ENCODE measurements around the gene ZNF735.
"Not testable (repeated sequence)": the region's sequence is repeated elsewhere in the genome, so short reads cannot be mapped to it uniquely, and the experiment has no call there.

The ZNF735 gene

DNA sequence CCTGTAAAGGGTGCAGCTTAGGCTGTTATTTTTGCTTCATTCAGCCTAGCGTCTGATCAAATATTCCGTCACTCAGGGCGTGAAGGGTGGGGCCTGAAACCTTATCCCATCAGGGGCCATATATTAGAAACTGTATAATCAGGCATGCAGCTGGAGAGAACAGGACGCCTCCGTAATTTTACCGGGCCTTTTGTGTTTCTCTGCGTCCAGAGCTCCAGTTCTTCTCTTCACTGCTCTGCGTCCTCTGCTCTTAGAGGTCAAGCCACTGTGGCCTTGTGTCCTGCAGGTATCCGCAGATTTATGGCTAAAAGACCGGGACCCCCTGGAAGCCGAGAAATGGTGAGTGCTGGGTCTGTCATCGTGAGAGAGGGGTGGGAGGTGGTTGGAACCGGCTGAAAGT is at the start of gene ZNF735:
Gene ZNF735, plus strand, starts transcription at position 301 of the 400 bp plus-strand sequence. Its CDS starts 0 bp downstream, at position 301.
- DNase-seq, result no peak

GRCh38 chr7:64170974-64171373 is 36.0 kb upstream of the ZNF735 start:
- not testable (repeated sequence) for DNase-seq

GRCh38 chr7:64174328-64174727 is 32.7 kb upstream of the ZNF735 start:
- no peak for DNase-seq

DNA sequence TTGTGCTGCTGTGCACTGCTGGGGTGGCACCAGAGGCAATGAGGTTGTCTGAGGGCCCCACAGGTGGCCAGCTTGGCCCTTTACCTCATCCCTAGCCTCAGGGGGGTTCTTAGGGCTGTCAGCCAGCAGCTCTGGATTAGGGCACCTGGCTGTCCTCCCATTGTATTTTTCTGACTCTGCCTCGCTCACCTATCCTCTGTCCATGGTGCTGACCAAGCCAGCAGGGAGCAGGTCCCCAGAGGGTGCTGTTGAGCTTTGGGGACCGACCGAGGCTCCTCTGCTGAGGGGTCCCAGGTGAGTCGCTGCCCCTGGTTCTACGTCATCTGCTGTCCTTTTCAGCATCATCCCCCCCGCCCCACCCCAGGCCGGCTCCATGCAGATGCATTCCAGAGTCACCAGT is 32.1 kb upstream of the ZNF735 start:
- DNase-seq, result no peak

GRCh38 chr7:64180989-64181388 is 26.0 kb upstream of the ZNF735 start:
- DNase-seq, result no peak

- DNase-seq, result no peak
Measured at GRCh38 chr7:64181586-64181985, 25.4 kb upstream of the ZNF735 start.

DNA sequence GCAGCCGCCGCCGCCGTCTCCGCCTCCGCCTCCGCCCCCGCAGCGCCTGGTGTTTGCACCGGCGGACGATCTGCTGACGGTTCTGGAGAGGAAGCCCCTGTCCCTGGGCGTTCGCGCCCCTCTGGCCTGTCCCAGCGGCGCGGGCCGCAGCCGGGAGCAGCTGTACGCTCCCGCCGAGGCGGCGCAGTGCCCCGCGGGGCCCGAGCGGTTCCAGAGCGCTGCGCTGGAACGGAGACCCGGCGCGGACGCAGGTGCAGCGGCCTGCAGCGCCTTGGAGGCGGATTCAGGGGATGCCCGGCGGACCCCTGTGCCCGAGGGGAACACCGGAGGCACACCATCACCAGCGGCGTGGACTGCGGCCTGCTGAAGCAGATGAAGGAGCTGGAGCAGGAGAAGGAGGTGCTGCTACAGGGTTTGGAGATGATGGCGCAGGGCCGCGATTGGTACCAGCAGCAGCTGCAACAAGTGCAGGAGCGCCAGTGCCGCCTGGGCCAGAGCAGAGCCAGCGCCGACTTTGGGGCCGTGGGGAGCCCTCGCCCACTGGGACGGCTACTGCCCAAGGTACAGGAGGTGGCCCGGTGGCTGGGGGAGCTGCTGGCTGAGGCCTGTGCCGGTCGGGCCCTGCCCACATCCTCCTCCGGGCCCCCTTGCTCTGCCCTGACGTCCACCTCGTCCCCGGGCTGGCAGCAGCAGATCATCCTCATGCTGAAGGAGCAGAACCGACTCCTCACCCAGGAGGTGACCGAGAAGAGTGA is 24.8 kb upstream of the ZNF735 start:
- no peak for DNase-seq

GRCh38 chr7:64183126-64183742 is 23.8 kb upstream of the ZNF735 start:
- peak in 24 of 51 donors; percentile 0 to 62 (median 12) for DNase-seq

GRCh38 chr7:64183827-64184372 is 23.1 kb upstream of the ZNF735 start:
- no peak for DNase-seq

GRCh38 chr7:64184376-64184775 is 22.6 kb upstream of the ZNF735 start:
- DNase-seq, result no peak

DNA sequence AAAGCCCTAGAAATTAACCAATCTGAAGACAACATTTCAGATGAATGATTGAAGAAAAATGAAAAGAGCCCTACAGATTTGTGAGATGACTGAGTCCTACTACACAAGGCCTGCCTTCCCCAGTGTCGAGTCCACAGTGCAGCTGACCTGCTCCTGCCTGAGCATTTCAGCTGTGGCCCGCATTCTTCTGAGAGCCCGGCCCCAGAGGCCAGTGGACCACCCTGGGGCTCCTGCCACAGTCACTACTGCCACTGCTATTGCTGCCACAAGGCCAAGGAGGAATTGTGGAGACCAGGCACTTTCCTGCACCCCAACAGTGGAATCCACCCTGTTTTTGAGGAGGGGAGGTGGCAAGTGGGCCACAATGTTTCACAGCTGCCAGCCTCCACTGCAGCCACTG is 19.6 kb upstream of the ZNF735 start:
- no peak for DNase-seq

- no peak for DNase-seq
Measured at GRCh38 chr7:64192148-64192704, 14.8 kb upstream of the ZNF735 start.

DNA sequence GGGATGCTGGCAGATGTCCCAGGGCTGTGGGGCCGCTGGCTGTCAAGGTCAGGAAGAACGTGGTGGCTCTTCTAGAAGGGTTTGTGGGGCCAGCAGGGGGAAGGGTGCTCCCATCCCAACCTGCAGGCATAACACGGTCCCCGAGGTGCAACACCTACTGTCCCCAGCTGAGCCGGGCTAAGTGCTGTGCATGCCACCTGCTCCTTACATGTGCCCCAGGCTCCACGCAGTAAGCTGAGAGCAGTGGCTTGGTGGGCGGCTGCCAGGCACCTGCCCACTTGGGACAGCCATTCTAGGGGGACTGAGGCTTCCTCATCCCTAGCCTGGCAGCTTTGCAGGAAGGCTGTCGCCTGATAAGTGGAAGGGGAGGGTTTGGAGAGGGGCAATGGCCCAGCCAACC is 14.2 kb upstream of the ZNF735 start:
- DNase-seq, result no peak

DNA sequence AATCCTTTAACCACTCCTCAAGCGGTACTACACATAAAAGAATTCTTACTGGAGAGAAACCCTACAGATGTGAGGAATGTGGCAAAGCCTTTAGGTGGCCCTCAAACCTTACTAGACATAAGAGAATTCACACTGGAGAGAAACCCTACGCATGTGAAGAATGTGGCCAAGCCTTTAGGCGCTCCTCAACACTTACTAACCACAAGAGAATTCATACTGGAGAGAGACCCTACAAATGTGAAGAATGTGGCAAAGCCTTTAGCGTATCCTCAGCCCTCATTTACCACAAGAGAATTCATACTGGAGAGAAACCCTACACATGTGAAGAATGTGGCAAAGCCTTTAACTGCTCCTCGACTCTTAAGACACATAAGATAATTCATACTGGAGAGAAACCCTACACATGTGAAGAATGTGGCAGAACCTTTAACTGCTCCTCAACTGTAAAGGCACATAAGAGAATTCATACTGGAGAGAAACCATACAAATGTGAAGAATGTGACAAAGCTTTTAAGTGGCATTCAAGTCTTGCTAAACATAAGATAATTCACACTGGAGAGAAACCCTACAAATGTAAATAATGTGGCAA is 12.8 kb downstream of the ZNF735 start:
- not testable (repeated sequence) for DNase-seq

GRCh38 chr7:64223366-64223765 is 16.4 kb downstream of the ZNF735 start:
- DNase-seq, result no peak

DNA sequence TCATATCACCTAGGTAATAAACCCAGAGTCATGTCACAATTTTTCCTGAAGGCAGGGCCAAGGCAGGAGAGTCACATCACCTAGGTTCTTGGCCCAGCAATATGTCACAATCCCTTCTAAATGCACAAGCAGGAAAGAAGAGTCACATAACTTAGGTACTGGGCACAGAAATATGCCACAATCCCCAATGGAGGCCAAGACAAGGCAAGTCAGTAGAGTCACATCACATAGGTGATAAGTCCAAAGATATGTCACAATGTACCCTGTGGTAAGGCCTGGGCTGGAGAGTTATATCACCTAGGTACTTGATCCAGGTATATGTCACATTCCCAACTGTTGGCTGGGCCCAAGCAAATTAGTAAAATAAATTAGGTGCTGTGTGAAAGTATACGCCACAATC is 21.2 kb downstream of the ZNF735 start, which contains the start of gene ZNF679:
Gene ZNF679, plus strand, starts transcription at position 301 of the 400 bp plus-strand sequence. CDS start 20,644 bp downstream, outside the sequence.
- not testable (repeated sequence) for DNase-seq

- DNase-seq, result no peak
Measured at GRCh38 chr7:64266341-64266919, 59.4 kb downstream of the ZNF735 start.

Data from hypothalamus (tissue), 51 donors.